Measurements from ENCODE around the gene PLIN5.

DNA sequence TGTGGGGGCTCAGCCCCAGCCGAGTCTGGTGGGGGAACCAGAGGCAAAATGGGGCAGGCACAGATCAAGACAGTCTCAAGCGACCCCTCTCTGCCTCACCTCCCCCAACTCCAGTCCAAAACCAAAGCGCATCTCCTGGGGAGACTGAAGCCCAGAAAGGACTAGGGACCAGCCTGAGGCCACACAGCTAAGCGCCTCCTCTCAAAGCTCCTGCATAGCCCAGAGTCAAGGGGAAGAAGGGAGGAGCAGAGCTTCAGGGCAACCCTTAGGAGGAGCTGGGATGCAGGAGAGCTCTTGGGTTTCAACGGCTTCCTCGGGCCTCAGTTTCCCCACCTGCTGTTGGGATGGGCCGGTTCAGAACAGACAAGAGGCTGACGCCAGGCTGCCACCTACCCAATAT lies 44.4 kb upstream of the PLIN5 start:
- TF ChIP-seq, protein P1, sequence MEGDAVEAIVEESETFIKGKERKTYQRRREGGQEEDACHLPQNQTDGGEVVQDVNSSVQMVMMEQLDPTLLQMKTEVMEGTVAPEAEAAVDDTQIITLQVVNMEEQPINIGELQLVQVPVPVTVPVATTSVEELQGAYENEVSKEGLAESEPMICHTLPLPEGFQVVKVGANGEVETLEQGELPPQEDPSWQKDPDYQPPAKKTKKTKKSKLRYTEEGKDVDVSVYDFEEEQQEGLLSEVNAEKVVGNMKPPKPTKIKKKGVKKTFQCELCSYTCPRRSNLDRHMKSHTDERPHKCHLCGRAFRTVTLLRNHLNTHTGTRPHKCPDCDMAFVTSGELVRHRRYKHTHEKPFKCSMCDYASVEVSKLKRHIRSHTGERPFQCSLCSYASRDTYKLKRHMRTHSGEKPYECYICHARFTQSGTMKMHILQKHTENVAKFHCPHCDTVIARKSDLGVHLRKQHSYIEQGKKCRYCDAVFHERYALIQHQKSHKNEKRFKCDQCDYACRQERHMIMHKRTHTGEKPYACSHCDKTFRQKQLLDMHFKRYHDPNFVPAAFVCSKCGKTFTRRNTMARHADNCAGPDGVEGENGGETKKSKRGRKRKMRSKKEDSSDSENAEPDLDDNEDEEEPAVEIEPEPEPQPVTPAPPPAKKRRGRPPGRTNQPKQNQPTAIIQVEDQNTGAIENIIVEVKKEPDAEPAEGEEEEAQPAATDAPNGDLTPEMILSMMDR (IDR thresholded peaks at IDR 0.05), result no peak
- TF ChIP-seq EP300 (IDR thresholded peaks at IDR 0.05), result no peak

Measured in tibial nerve (tissue), 4 donors.